OCI-LY7 (cell line): ENCODE results near the gene EFCAB11. TPM values are rescaled to one million over a fixed set of nuclear protein-coding genes. Genes with fewer than 3 reads are reported as not detected.

Experiments
- BruUV-seq: library from RNA; stranded (reverse); fragments of 400-500 nt; replicated peaks from 2 replicates; lab custom pipeline; 2021; lab: Mats Ljungman, UMichigan
- CTCF ChIA-PET: fragments of 300-600 bp; sonication (Branson Sonifier 250); formaldehyde crosslinking; loops from one replicate; lab custom pipeline; 2022; ENCODE audit warnings: antibody characterized with exemption; ENCODE audit not compliant: unreplicated experiment; lab: Charles Lee
- POLR2A ChIA-PET: fragments of 300-600 bp; sonication (Branson Sonifier 250); formaldehyde crosslinking; loops from one replicate; lab custom pipeline; 2022; ENCODE audit warnings: antibody characterized with exemption; lab: Charles Lee
- DNase-seq: peaks from one replicate; pipeline ENCODE4 v3.0.0-alpha.2; 2015; ENCODE audit warnings: low spot score
- H2AFZ ChIP-seq: fragments of 200-600 bp; sonication (generic), shearing (Covaris generic); 2 replicates; pipeline ENCODE4 v1.6.1; 2014; ENCODE audit warnings: mild to moderate bottlenecking, antibody characterized with exemption, low read length, moderate library complexity
- H3K27ac ChIP-seq: fragments of 200-600 bp; sonication (generic); 2 replicates; pipeline ENCODE4 v1.5.1; 2014; ENCODE audit warnings: mixed run types, low read depth, mild to moderate bottlenecking, moderate library complexity, low read length, inconsistent platforms; ENCODE audit not compliant: poor library complexity, severe bottlenecking
- H3K36me3 ChIP-seq: fragments of 200-600 bp; sonication (generic); 2 replicates; pipeline ENCODE4 v1.6.1; 2014; ENCODE audit warnings: mild to moderate bottlenecking, antibody characterized with exemption, low read length, moderate library complexity, mixed read lengths; ENCODE audit not compliant: insufficient read depth
- H3K4me1 ChIP-seq: fragments of 200-600 bp; sonication (generic); 2 replicates; pipeline ENCODE4 v1.5.1; 2014; ENCODE audit warnings: mild to moderate bottlenecking, low read length; ENCODE audit not compliant: insufficient read depth, poor library complexity, severe bottlenecking
- H3K4me2 ChIP-seq: fragments of 200-600 bp; sonication (generic); 2 replicates; pipeline ENCODE4 v1.6.1; 2014; ENCODE audit warnings: mild to moderate bottlenecking, low read length
- H3K4me3 ChIP-seq: fragments of 200-600 bp; sonication (generic); 2 replicates; pipeline ENCODE4 v1.5.1; 2014; ENCODE audit warnings: mild to moderate bottlenecking, low read depth, low read length; ENCODE audit not compliant: poor library complexity, severe bottlenecking
- H3K79me2 ChIP-seq: fragments of 200-600 bp; sonication (generic); 2 replicates; pipeline ENCODE4 v1.6.1; 2016; ENCODE audit warnings: low read depth, mild to moderate bottlenecking, low read length, moderate library complexity, mixed read lengths; ENCODE audit not compliant: insufficient read depth
- H3K9me2 ChIP-seq: fragments of 200-600 bp; sonication (generic); 2 replicates; pipeline ENCODE4 v1.6.1; 2016; ENCODE audit warnings: mild to moderate bottlenecking, low read length, mixed read lengths; ENCODE audit not compliant: insufficient read depth
- H3K9me3 ChIP-seq: fragments of 200-600 bp; sonication (generic); 2 replicates; pipeline ENCODE4 v1.6.1; 2014; ENCODE audit warnings: mild to moderate bottlenecking, mixed run types, low read length, mixed read lengths
- H4K20me1 ChIP-seq: fragments of 200-600 bp; sonication (generic); 2 replicates; pipeline ENCODE4 v1.6.1; 2014; ENCODE audit warnings: mild to moderate bottlenecking, antibody characterized with exemption, low read length, moderate library complexity, mixed read lengths; ENCODE audit not compliant: insufficient read depth
- CTCF ChIP-seq: fragments of 200-600 bp; sonication (generic); conservative IDR thresholded peaks from 2 replicates; pipeline ENCODE4 v1.5.1; 2014; ENCODE audit warnings: mild to moderate bottlenecking, antibody characterized with exemption, low read length, moderate library complexity, mixed read lengths
- EZH2phosphoT487 ChIP-seq: fragments of 200-600 bp; sonication (generic); IDR thresholded peaks from 2 replicates; pipeline ENCODE4 v1.6.1; 2018; ENCODE audit warnings: low read depth, borderline replicate concordance, mild to moderate bottlenecking, mixed run types, antibody characterized with exemption, low read length, moderate library complexity, mixed read lengths
- intact Hi-C: fragments of 100-400 bp; cut with micrococcal nuclease; formaldehyde crosslinking; loops from one replicate; pipeline ENCODE4 v1.10.0; 2022; ENCODE audit not compliant: unreplicated experiment
- total RNA-seq, 2 experiments: library from RNA; depleted of rRNA in 1 of 2; stranded (reverse); fragments of >200 nt in 1 of 2; shearing (Covaris generic) in 1 of 2; gene quantifications; 2 replicates each; pipeline ENCODE4 v1.2.3, GENCODE V29; 2014 to 2022

The EFCAB11 gene
- total RNA-seq, 2 experiments from 2014 or later: 9.3 to 29.5 TPM

DNA sequence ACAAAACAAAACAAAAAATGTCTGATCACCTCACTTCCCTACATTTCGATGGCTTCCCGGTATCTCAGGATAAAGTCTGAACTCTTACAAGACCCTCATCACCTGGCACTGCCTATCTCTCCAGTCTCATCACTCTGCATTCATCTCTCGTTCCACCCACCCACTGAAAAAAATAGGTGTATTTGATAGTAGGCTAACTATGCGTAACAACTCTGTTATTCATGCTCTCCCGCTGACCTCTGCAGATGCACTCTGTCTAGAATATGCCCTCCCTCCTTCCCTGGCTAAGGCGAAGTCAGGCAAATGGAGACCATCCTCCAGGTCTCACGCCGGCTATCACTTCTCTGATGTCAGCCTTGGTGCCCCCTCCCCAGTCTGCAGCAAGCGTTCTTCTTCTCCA lies 44.9 kb downstream of the EFCAB11 start:
- no peaks in the 10 kb centered on the region for H4K20me1 ChIP-seq
- no peaks in the 10 kb centered on the region for H3K9me2 ChIP-seq
- no peak for DNase-seq
- no peak overlapping the region for H3K27ac ChIP-seq
- H3K36me3 ChIP-seq: no peaks in the 10 kb centered on the region
- no peak overlapping the region for H3K4me3 ChIP-seq
- ChIA-PET CTCF (no interaction called here), POLR2A (no interaction called here)
- no peak overlapping the region for H2AFZ ChIP-seq
- no peaks in the 10 kb centered on the region for H3K4me1 ChIP-seq
- no peaks in the 10 kb centered on the region for H3K79me2 ChIP-seq
- no peak overlapping the region for H3K4me2 ChIP-seq
- no peaks in the 10 kb centered on the region for H3K9me3 ChIP-seq
- no peak for TF ChIP-seq EZH2phosphoT487
- no TSS peak for BruUV-seq
- intact Hi-C loops: no loop called here

DNA sequence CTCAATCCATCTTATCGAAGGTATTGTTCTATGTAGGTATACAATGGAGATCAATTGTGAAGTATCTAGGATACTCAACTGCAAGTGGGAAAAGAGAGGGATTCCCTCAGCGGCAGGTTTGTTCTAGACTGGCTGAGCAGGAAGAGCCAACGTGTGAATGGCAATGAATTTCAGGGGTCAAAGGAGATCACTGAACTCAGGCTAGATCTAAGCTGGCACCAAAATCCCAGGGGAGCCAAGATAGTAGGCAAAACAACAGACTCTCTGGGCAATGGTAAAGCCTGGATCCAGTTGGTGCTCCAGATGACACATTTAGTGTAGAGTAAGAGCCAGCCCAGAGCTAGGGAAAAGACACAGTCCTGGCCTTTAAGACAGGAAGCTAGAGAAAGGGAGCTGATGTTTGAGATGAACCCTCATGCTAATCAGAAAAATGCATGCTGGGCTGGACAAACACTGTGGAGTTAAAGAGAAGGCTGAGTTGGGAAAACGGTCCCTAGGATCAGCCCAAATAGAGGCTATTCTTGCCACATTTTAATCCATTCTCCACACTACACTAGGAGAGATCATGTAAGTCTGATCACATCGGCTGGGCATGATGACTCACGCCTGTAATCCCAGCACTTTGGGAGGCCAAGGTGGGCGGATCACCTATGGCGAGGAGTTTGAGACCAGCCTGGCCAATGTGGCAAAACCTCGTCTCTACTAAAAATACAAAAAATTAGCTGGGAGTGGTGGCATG lies 45.6 kb downstream of the EFCAB11 start:
- Histone ChIP-seq H3K9me2 (no peaks in the 10 kb centered on the region), H3K27ac (no peak overlapping the region), H2AFZ (no peak overlapping the region), H3K4me3 (no peak overlapping the region), H3K9me3 (no peaks in the 10 kb centered on the region), H3K36me3 (no peaks in the 10 kb centered on the region), H3K79me2 (no peaks in the 10 kb centered on the region), H4K20me1 (no peaks in the 10 kb centered on the region), H3K4me1 (no peaks in the 10 kb centered on the region), H3K4me2 (no peak overlapping the region)
- no peak for DNase-seq
- intact Hi-C loops: no loop called here
- TF ChIP-seq CTCF: no peak
- no peak for TF ChIP-seq EZH2phosphoT487
- POLR2A ChIA-PET: interaction anchor here (0.7 to 1.0 kb wide), 2 partner anchors 483 to 493 kb away, joined by 3 read pairs; no protein-coding TSS in a partner anchor
- CTCF ChIA-PET: interaction anchor here (0.5 kb wide), 1 partner anchor 8 kb away, joined by 3 read pairs; no protein-coding TSS in a partner anchor
- BruUV-seq: no TSS peak

- H3K79me2 ChIP-seq: no peaks in the 10 kb centered on the region
- H3K9me2 ChIP-seq: no peaks in the 10 kb centered on the region
- BruUV-seq: no TSS peak
- no peak overlapping the region for H3K4me2 ChIP-seq
- ChIA-PET CTCF (no interaction called here), POLR2A (interaction anchor here (1.0 kb wide), 1 partner anchor 492 kb away, joined by 3 read pairs; no protein-coding TSS in a partner anchor)
- H3K36me3 ChIP-seq: no peaks in the 10 kb centered on the region
- no peak for TF ChIP-seq CTCF
- TF ChIP-seq EZH2phosphoT487: no peak
- no peaks in the 10 kb centered on the region for H4K20me1 ChIP-seq
- H2AFZ ChIP-seq: no peak overlapping the region
- no peak for DNase-seq
- no peak overlapping the region for H3K4me3 ChIP-seq
- peaks cover 3% of the 10 kb centered on the region for H3K4me1 ChIP-seq
- H3K27ac ChIP-seq: no peak overlapping the region
- H3K9me3 ChIP-seq: no peaks in the 10 kb centered on the region
- intact Hi-C loops: no loop called here
Measured at GRCh38 chr14:89907655-89908054, 46.9 kb downstream of the EFCAB11 start.
